Measurements from ENCODE around the gene RBM5. TPM values are rescaled to one million over a fixed set of nuclear protein-coding genes. Genes with fewer than 3 reads are reported as not detected.

Gene RBM5
- total RNA-seq, 3 donors from 2014 or later: 128 to 183 (median 158) TPM

DNA sequence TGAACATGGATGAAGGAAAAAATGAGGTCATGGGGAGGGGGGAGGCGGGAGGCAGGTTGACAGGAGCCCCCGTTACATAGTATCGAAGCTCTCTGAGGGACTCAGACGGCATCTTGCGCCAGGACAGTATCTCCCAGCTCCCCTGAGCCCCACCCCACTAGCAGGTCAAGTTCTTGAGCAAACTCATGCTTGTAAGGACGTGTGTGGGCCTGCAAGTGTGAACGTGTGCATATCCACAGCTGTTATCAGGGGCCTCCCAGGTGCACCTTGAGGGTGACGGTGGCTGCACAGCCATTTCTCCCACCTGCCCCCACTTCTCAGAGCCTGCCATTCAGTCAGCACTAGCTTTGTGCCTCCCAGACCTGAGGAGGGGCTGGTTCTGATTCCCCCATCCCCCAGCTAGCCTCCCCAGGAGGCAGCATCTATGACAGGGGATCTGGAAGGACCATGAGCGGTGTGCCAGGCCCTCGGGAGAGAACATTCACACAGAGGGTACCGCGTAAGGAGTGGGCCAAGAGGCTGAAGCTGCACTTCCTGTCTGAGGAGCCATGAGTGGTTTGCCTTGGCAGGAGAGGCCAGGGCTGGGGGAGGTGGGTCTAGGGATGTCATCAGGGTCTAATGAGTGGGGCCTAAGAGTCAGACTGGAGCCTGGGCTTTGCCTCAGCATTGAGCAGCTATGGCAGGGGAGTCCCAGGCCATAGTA lies 69.3 kb downstream of the RBM5 start:
- no peaks in the 10 kb centered on the region for H3K9me3 ChIP-seq
- intact Hi-C loops (cut with DNase I, micrococcal nuclease): no loop called here
- no peaks in the 10 kb centered on the region for H3K36me3 ChIP-seq (ENCODE audit: low read depth)
- H3K4me3 ChIP-seq: no peak overlapping the region
- peaks cover 24% of the 10 kb centered on the region for H3K4me1 ChIP-seq (ENCODE audit: low read depth)
- DNase-seq (no peak), ATAC-seq (no peak)
- TF ChIP-seq, protein P1, sequence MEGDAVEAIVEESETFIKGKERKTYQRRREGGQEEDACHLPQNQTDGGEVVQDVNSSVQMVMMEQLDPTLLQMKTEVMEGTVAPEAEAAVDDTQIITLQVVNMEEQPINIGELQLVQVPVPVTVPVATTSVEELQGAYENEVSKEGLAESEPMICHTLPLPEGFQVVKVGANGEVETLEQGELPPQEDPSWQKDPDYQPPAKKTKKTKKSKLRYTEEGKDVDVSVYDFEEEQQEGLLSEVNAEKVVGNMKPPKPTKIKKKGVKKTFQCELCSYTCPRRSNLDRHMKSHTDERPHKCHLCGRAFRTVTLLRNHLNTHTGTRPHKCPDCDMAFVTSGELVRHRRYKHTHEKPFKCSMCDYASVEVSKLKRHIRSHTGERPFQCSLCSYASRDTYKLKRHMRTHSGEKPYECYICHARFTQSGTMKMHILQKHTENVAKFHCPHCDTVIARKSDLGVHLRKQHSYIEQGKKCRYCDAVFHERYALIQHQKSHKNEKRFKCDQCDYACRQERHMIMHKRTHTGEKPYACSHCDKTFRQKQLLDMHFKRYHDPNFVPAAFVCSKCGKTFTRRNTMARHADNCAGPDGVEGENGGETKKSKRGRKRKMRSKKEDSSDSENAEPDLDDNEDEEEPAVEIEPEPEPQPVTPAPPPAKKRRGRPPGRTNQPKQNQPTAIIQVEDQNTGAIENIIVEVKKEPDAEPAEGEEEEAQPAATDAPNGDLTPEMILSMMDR (IDR thresholded peaks at IDR 0.05): no peak

DNA sequence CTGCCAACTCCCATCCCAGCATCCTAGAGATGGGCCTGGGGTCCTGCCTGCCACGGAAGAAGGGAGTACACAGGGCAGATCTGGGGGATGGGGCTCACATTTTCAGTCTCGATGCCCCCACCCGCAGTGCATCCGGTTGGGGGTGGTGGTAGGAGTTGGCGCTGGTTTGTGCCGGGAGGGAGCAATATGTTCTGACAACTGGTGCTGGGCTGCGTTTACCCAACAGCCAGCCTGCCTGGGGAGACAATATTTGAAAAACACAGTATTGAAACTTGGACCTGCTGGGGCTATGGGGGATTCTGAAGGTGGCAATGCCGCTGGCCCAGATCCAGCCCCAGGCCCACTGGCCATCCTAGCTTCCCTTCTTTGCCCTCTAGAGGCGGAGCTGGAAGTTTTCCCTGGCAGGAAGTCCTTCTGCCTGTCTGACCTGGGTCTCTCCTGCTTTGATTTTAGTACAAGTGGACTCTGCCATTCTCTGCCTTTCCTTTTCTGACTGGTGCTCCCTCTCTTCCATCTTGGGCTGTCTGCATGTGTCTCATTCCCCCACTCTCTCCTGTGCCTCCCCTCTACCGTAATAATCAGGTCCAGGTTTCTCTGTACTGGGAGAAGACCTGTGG lies 69.9 kb downstream of the RBM5 start:
- Histone ChIP-seq H3K4me1 (ENCODE audit: low read depth) (peaks cover 25% of the 10 kb centered on the region), H3K4me3 (no peak overlapping the region), H3K36me3 (ENCODE audit: low read depth) (no peaks in the 10 kb centered on the region), H3K9me3 (no peaks in the 10 kb centered on the region)
- DNase-seq: no peak
- TF ChIP-seq, protein P1 (IDR thresholded peaks at IDR 0.05): no peak
- intact Hi-C loops (cut with DNase I, micrococcal nuclease): no loop called here
- ATAC-seq: no peak

DNA sequence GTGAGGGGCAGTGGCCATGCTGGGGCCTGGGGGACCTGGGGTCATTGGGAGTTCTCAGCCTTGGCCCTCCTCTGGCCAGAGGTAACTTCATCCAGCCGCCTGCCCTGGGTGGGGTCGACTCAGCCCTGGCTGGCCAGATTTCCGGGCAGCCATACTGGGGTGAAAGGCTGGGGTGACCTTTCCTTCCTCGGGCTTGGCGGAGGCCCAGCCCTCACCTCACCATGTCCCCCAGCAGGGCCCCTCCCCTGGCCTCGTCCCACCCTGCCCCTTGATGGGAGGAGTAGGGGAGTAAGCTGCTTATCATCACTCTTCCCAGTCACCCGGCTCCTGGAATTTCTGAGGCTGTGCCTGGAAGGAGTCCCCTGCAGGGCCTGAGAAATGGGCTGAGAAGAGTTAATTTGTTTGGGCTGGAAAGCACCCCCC lies 71.9 kb downstream of the RBM5 start:
- TF ChIP-seq, protein P1 (IDR thresholded peaks at IDR 0.05): no peak
- Histone ChIP-seq H3K4me3 (no peak overlapping the region), H3K4me1 (ENCODE audit: low read depth) (peaks cover 32% of the 10 kb centered on the region), H3K36me3 (ENCODE audit: low read depth) (no peaks in the 10 kb centered on the region), H3K9me3 (no peaks in the 10 kb centered on the region)
- ATAC-seq (no peak), DNase-seq (no peak)
- intact Hi-C loops (cut with DNase I, micrococcal nuclease): no loop called here

DNA sequence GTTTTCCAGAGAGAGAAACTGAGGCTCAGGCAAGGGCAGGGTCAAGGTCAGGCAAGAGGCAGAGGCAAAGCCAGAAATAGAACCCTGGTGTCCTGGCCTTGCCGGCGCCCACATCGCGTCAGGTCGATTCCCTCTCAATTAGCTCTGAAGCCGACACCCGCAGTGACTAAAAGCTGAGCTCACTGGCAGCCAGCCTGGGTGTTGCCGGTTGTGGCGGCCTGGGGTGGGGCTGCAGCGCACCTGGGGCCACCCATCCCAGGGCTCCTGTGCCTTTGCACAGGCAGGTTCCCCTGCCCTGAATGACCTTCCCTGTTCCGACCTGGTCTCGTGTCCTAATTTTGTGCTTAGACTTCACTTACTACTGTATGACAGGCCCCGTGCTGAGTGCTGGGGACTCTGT lies 72.6 kb downstream of the RBM5 start:
- peaks cover 32% of the 10 kb centered on the region for H3K4me1 ChIP-seq (ENCODE audit: low read depth)

DNA sequence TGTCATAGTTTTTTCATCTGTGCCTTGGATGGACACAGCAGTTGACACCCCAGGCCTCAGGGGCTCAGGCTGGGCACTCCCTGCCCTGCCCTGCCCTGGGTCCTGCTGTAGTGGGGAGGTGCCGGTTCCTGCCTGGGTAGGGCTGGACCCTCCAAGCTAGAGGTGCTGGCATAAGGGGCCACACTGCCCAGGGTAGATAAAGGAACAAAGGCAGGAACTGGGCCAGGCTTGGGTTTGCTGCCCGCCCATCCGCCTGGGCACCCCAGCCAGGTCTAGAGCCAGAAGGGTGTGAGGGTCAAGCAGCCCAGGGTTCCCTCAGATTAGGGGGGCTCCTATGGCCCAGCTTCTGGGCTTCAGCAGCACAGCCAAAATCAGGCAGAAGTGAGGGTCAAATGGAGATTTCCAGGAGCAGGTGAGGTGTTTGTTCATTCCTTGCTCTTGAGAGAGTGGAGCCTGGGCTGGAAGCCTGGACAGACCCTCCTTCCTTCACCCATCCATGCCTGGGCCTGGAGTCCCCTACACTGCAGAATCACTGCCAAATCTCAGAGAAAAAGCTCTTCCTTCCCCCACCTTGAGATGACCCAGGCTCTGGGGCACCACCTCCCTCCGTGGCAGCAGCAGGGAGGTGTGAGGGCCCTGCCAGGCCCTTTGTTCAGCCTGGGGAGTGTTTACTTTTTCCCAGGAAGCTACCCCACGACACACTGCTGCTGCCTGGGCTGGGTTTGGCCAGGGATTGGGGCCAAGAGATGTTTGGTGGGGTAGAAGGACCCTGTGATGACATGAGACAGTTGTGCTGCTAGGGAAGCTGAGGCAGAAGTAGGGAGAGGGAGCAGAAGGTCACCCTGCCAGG lies 73.5 kb downstream of the RBM5 start:
- no peaks in the 10 kb centered on the region for H3K36me3 ChIP-seq (ENCODE audit: low read depth)
- ATAC-seq (peak; percentile 19), DNase-seq (no peak)
- TF ChIP-seq, protein P1 (IDR thresholded peaks at IDR 0.05): no peak
- H3K4me1 ChIP-seq (ENCODE audit: low read depth): peaks cover 33% of the 10 kb centered on the region
- intact Hi-C loops (cut with DNase I, micrococcal nuclease): no loop called here
- H3K9me3 ChIP-seq: no peaks in the 10 kb centered on the region
- H3K4me3 ChIP-seq: no peak overlapping the region

More for the DNA sequence above, 72.6 kb downstream of the RBM5 start:
- Histone ChIP-seq H3K36me3 (ENCODE audit: low read depth) (no peaks in the 10 kb centered on the region), H3K4me3 (no peak overlapping the region), H3K9me3 (no peaks in the 10 kb centered on the region)
- intact Hi-C loops (cut with DNase I, micrococcal nuclease): no loop called here
- DNase-seq: peak; percentile 79 to 87 (median 86)
- peak; percentile 80 for ATAC-seq
- TF ChIP-seq, protein P1 (IDR thresholded peaks at IDR 0.05): no peak
